Neuronal stem cell (in vitro differentiated cells): ENCODE measurements around the gene DCLRE1A.
"Not testable (repeated sequence)": the region's sequence is repeated elsewhere in the genome, so short reads cannot be mapped to it uniquely, and the experiment has no call there.

Experiments used
- DNase-seq: peaks from one replicate; pipeline ENCODE4 v3.0.0-alpha.2; 2013; ENCODE audit warnings: low spot score
- H2AFZ ChIP-seq: one replicate; pipeline ENCODE4 v1.6.1; 2013; ENCODE audit warnings: mild to moderate bottlenecking, low read length, inconsistent platforms
- H2AK5ac ChIP-seq: 2 replicates; pipeline ENCODE4 v1.6.1; 2013; ENCODE audit warnings: low read depth, mild to moderate bottlenecking, inconsistent platforms, low read length, moderate library complexity, mixed read lengths
- H2BK120ac ChIP-seq: 2 replicates; pipeline ENCODE4 v1.6.1; 2013; ENCODE audit warnings: low read depth, mild to moderate bottlenecking, inconsistent platforms, low read length, moderate library complexity, mixed read lengths
- H2BK12ac ChIP-seq: one replicate; pipeline ENCODE4 v1.6.1; 2013; ENCODE audit warnings: low read length, inconsistent platforms
- H2BK15ac ChIP-seq: 2 replicates; pipeline ENCODE4 v1.6.1; 2013; ENCODE audit warnings: mild to moderate bottlenecking, low read length, inconsistent platforms, mixed read lengths
- H2BK5ac ChIP-seq: one replicate; pipeline ENCODE4 v1.6.1; 2013; ENCODE audit warnings: inconsistent platforms, mild to moderate bottlenecking, low read length, moderate library complexity
- H3K14ac ChIP-seq: one replicate; pipeline ENCODE4 v1.6.1; 2013; ENCODE audit warnings: low read length, inconsistent platforms
- H3K18ac ChIP-seq: 2 replicates; pipeline ENCODE4 v1.6.1; 2013; ENCODE audit warnings: low read length, inconsistent platforms
- H3K23ac ChIP-seq: 2 replicates; pipeline ENCODE4 v1.6.1; 2013; ENCODE audit warnings: low read depth, mild to moderate bottlenecking, mixed read lengths, low read length, inconsistent platforms; ENCODE audit not compliant: poor library complexity
- H3K27ac ChIP-seq: replicated peaks from 3 replicates; pipeline ENCODE4 v1.5.1; 2013; ENCODE audit warnings: low read length, inconsistent platforms
- H3K27me3 ChIP-seq, 3 experiments: 2 replicates each; pipeline ENCODE4 v1.6.1; 2013; ENCODE audit warnings: low read length in 3 of 3, mild to moderate bottlenecking in 2 of 3, inconsistent platforms in 1 of 3, low read depth in 1 of 3, mixed read lengths in 1 of 3, moderate library complexity in 1 of 3; ENCODE audit not compliant: control insufficient read depth in 3 of 3, insufficient read depth in 3 of 3
- H3K36me3 ChIP-seq, 2 donors: replicated peaks in 1 of 2; 2 replicates each; pipeline ENCODE4 v1.6.1; 2013; ENCODE audit warnings: low read length in 2 of 2; ENCODE audit not compliant: control insufficient read depth in 2 of 2, insufficient read depth in 2 of 2
- H3K4ac ChIP-seq: 2 replicates; pipeline ENCODE4 v1.6.1; 2013; ENCODE audit warnings: inconsistent platforms, mild to moderate bottlenecking, low read length, moderate library complexity
- H3K4me1 ChIP-seq, 2 donors: 1 replicate in 1 of 2; 2 replicates in 1 of 2; pipeline ENCODE4 v1.6.1; 2013; ENCODE audit warnings: low read length in 2 of 2, low read depth in 1 of 2; ENCODE audit not compliant: control insufficient read depth in 2 of 2, insufficient read depth in 1 of 2
- H3K4me2 ChIP-seq: one replicate; pipeline ENCODE4 v1.6.1; 2013; ENCODE audit warnings: mild to moderate bottlenecking, low read length, inconsistent platforms; ENCODE audit not compliant: insufficient read depth, poor library complexity, severe bottlenecking
- H3K4me3 ChIP-seq, 2 donors: 2 replicates each; pipeline ENCODE4 v1.5.1; 2013; ENCODE audit warnings: low read length in 2 of 2, mild to moderate bottlenecking in 2 of 2, inconsistent platforms in 1 of 2, moderate library complexity in 1 of 2
- H3K79me1 ChIP-seq: one replicate; pipeline ENCODE4 v1.6.1; 2013; ENCODE audit warnings: low read depth, mild to moderate bottlenecking, inconsistent platforms, low read length, moderate library complexity
- H3K9ac ChIP-seq: one replicate; pipeline ENCODE4 v1.6.1; 2013; ENCODE audit warnings: mild to moderate bottlenecking, low read depth, low read length, inconsistent platforms; ENCODE audit not compliant: poor library complexity
- H3K9me3 ChIP-seq, 2 donors: replicated peaks in 1 of 2; 2 replicates each; pipeline versions ENCODE3 to v1.6.1; 2013; ENCODE audit warnings: low read length in 2 of 2, mild to moderate bottlenecking in 2 of 2, inconsistent platforms in 1 of 2, low read depth in 1 of 2, mixed read lengths in 1 of 2, moderate library complexity in 1 of 2; ENCODE audit not compliant: control insufficient read depth in 2 of 2, insufficient read depth in 1 of 2
- H4K8ac ChIP-seq: one replicate; pipeline ENCODE4 v1.6.1; 2013; ENCODE audit warnings: low read depth, mild to moderate bottlenecking, inconsistent platforms, low read length, moderate library complexity
- H4K91ac ChIP-seq: one replicate; pipeline ENCODE4 v1.6.1; 2013; ENCODE audit warnings: low read length, low read depth, mild to moderate bottlenecking, inconsistent platforms; ENCODE audit not compliant: poor library complexity
- WGBS, 2 donors: extraction: QIAGEN DNeasy Blood & Tissue Kit; methylation state at CpG; one replicate each; pipeline ENCODE4 v1.1.7; 2013; ENCODE audit warnings: missing lambda C conversion rate in 2 of 2, mixed read lengths in 1 of 2; ENCODE audit not compliant: insufficient read length in 2 of 2, insufficient replicate concordance in 1 of 2; ENCODE audit errors: extremely low coverage in 2 of 2; 5-methylcytosine and 5-hydroxymethylcytosine counted together

DCLRE1A gene

GRCh38 chr10:113820507-113820906, 33.4 kb downstream of the DCLRE1A start:
- no peak for DNase-seq

DNA sequence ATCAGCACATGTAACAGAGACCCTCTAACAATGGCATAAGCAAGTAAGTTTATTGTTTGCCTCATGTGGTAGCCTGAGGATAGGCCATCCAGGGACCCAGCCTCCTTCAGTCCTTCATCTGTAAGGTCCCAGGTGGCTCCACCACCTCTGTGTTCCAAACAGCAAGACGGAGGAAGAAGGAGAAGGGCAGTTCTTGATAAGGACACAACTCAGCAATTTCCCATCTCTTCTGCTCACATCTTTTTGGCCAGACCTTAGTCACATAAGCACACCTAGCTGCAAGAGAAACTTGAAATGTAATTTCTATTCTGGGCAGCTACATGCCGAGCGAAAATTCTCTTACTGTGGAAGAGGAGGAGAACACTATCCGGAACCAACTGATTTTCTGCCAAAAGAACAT, 33.9 kb downstream of the DCLRE1A start:
- Histone ChIP-seq H2BK12ac (no peak overlapping the region), H3K36me3 (no peaks in the 10 kb centered on the region), H3K18ac (no peak overlapping the region), H3K4ac (no peak overlapping the region), H4K8ac (no peak overlapping the region), H2AK5ac (no peak overlapping the region), H3K9me3 (no peaks in the 10 kb centered on the region), H2BK15ac (no peak overlapping the region), H4K91ac (no peak overlapping the region), H3K27ac (no peak overlapping the region), H3K14ac (no peak overlapping the region), H3K23ac (no peak overlapping the region), H3K9ac (no peak overlapping the region), H3K4me1 (no peaks in the 10 kb centered on the region), H3K4me2 (no peak overlapping the region), H3K79me1 (no peaks in the 10 kb centered on the region), H2AFZ (no peak overlapping the region), H2BK120ac (no peak overlapping the region), H3K4me3 (no peak overlapping the region), H2BK5ac (no peak overlapping the region), H3K27me3 (peaks cover 0 to 2% (median 0%) of the 10 kb centered on the region in 3 experiments)
- WGBS, 2 donors: no CpG with 5 or more reads among the region's 4 CpGs
- DNase-seq: no peak

More at GRCh38 chr10:113820507-113820906, 33.4 kb downstream of the DCLRE1A start:
- WGBS, 2 donors: no CpG with 5 or more reads among the region's 8 CpGs
- Histone ChIP-seq H4K91ac (no peak overlapping the region), H3K23ac (no peak overlapping the region), H3K4me2 (no peak overlapping the region), H3K36me3 (no peaks in the 10 kb centered on the region), H3K4me1 (no peaks in the 10 kb centered on the region), H2BK120ac (no peak overlapping the region), H3K9me3 (no peaks in the 10 kb centered on the region), H2BK5ac (no peak overlapping the region), H2BK12ac (no peak overlapping the region), H3K27ac (no peak overlapping the region), H3K4me3 (no peak overlapping the region), H3K9ac (no peak overlapping the region), H3K18ac (no peak overlapping the region), H3K14ac (no peak overlapping the region), H4K8ac (no peak overlapping the region), H3K79me1 (no peaks in the 10 kb centered on the region), H3K4ac (no peak overlapping the region), H2AK5ac (no peak overlapping the region), H2BK15ac (no peak overlapping the region), H2AFZ (no peak overlapping the region), H3K27me3 (peaks cover 0 to 2% (median 0%) of the 10 kb centered on the region in 3 experiments)

DNA sequence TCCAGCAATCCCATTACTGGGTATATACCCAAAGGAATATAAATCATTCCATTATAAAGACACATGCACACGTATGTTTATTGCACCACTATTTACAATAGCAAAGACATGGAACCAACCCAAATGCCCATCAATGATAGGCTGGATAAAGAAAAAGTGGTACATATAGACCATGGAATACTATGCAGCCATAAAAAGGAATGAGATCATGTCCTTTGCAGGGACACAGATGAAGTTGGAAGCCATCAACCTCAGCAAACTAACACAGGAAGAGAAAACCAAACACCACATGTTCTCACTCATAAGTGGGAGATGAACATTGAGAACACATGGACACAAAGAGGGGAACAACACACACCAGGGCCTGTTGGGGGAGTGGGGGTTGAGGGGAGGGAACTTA, 39.2 kb downstream of the DCLRE1A start:
- DNase-seq, H3K4me1 ChIP-seq, H3K4me2 ChIP-seq, H3K36me3 ChIP-seq, H4K91ac ChIP-seq, H3K4me3 ChIP-seq, H3K27ac ChIP-seq, H2BK5ac ChIP-seq, H2AFZ ChIP-seq, H3K9ac ChIP-seq, H3K79me1 ChIP-seq, H2BK15ac ChIP-seq, H3K4ac ChIP-seq, H3K27me3 ChIP-seq, H2BK120ac ChIP-seq, H3K18ac ChIP-seq, H2AK5ac ChIP-seq, H2BK12ac ChIP-seq, H4K8ac ChIP-seq, H3K14ac ChIP-seq, H3K23ac ChIP-seq, H3K9me3 ChIP-seq: not testable (repeated sequence)
- WGBS, 2 donors: no CpG with 5 or more reads among the region's 1 CpG

- no peaks in the 10 kb centered on the region for H3K36me3 ChIP-seq
- no peak overlapping the region for H4K91ac ChIP-seq
- H3K79me1 ChIP-seq: peaks cover 2% of the 10 kb centered on the region
- no peak overlapping the region for H3K9ac ChIP-seq
- no peak overlapping the region for H3K14ac ChIP-seq
- H2AFZ ChIP-seq: no peak overlapping the region
- peaks cover 0 to 18% (median 0%) of the 10 kb centered on the region in 3 experiments for H3K27me3 ChIP-seq
- H2BK15ac ChIP-seq: no peak overlapping the region
- no peak overlapping the region for H3K27ac ChIP-seq
- H2BK5ac ChIP-seq: no peak overlapping the region
- no peak overlapping the region for H4K8ac ChIP-seq
- H3K18ac ChIP-seq: no peak overlapping the region
- H3K23ac ChIP-seq: no peak overlapping the region
- DNase-seq: no peak
- H2BK120ac ChIP-seq: no peak overlapping the region
- H3K9me3 ChIP-seq: no peaks in the 10 kb centered on the region
- H2BK12ac ChIP-seq: no peak overlapping the region
- H3K4ac ChIP-seq: no peak overlapping the region
- no CpG with 5 or more reads among the region's 3 CpGs for WGBS, 2 donors
- H2AK5ac ChIP-seq: no peak overlapping the region
- H3K4me1 ChIP-seq: no peaks in the 10 kb centered on the region
- no peak overlapping the region for H3K4me3 ChIP-seq
- no peak overlapping the region for H3K4me2 ChIP-seq
Observed at GRCh38 chr10:113808168-113808567, 45.7 kb downstream of the DCLRE1A start.
